Measurements from ENCODE around the gene KRTAP4-9. TPM values are rescaled to one million over a fixed set of nuclear protein-coding genes. Genes with fewer than 3 reads are reported as not detected.

The KRTAP4-9 gene
- total and polyA plus RNA-seq, 2 of the 13 experiments (the other 11 are each of a cell fraction or from before 2014, with no cell fraction given), result not detected

DNA sequence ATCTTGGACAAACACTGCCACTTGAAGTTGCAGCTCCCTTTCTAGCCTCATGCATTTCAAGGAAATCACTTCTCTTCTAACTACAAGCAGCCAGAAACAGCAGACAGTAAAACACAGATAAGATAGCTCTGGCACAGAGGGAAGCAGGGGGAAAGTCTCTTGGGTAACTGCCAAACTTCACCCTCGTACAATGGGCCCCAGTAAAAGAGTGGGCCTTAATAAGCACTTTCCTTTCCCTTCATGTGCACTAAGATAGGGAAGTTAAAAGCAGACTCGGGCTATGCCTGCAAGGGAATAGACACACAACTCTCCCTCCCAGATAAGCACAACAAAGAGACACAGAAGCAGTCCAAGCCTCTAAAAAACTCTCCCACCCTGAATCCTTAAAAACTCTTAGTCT is 48.7 kb downstream of the KRTAP4-9 start:
- no peaks in the 10 kb centered on the region for H4K20me1 ChIP-seq (ENCODE audit: insufficient read depth, low read length)
- no peak for ATAC-seq
- CTCF ChIA-PET (ENCODE audit: low intra/inter-chr PET ratio, low total read pairs), result no interaction called here
- H3K4me3 ChIP-seq (replicated peaks in 1 of 3; ENCODE audit: insufficient read depth in 1 of 3, low read depth in 2 of 3, low read length in 3 of 3), result no peak overlapping the region
- H3K4me2 ChIP-seq (ENCODE audit: low read depth, low read length), result no peak overlapping the region
- no TSS peak for BruUV-seq (replicated peaks)
- 6% methylated on average over 2 of the region's 2 CpGs for WGBS (ENCODE audit: low lambda C conversion rate)
- no peak overlapping the region for H3K27ac ChIP-seq (ENCODE audit: extremely low read length, insufficient read depth, low read length)
- H2AFZ ChIP-seq (ENCODE audit: low read length), result no peak overlapping the region
- no peak for FAIRE-seq
- no peaks in the 10 kb centered on the region for H3K9me3 ChIP-seq (ENCODE audit: low read length)
- no peaks in the 10 kb centered on the region for H3K36me3 ChIP-seq (replicated peaks in 1 of 2; ENCODE audit: control insufficient read depth in 1 of 2, insufficient read depth in 2 of 2, low read length in 2 of 2)
- H3K27me3 ChIP-seq (ENCODE audit: control insufficient read depth in 1 of 2, insufficient read depth in 2 of 2, low read length in 2 of 2), result no peaks in the 10 kb centered on the region; a peak in 1 of 5 replicates
- no peak for DNase-seq (ENCODE audit: low spot score)
- intact Hi-C loops (cut with micrococcal nuclease; ENCODE audit: unreplicated experiment) (no loop called here), in situ Hi-C loops (cut with HindIII; ENCODE audit: extremely low pct_ligation_motif_present, low pct_unique_long_range_greater_than_20kb) (no loop called here)
- TF ChIP-seq HMG20A (CRISPR knock-in tag; IDR thresholded peaks at IDR 0.05; ENCODE audit: borderline replicate concordance), result no peak
- no peak for TF ChIP-seq ZBTB3 (CRISPR knock-in tag; IDR thresholded peaks at IDR 0.05; ENCODE audit: borderline replicate concordance, low read depth)
- no peak for TF ChIP-seq ZNF556 (CRISPR knock-in tag; IDR thresholded peaks at IDR 0.05; ENCODE audit: borderline replicate concordance)
- TF ChIP-seq ZNF605 (CRISPR knock-in tag; IDR thresholded peaks at IDR 0.05), result no peak
- TF ChIP-seq ZNF121 (CRISPR knock-in tag; IDR thresholded peaks at IDR 0.05), result no peak
- TF ChIP-seq, protein P1, sequence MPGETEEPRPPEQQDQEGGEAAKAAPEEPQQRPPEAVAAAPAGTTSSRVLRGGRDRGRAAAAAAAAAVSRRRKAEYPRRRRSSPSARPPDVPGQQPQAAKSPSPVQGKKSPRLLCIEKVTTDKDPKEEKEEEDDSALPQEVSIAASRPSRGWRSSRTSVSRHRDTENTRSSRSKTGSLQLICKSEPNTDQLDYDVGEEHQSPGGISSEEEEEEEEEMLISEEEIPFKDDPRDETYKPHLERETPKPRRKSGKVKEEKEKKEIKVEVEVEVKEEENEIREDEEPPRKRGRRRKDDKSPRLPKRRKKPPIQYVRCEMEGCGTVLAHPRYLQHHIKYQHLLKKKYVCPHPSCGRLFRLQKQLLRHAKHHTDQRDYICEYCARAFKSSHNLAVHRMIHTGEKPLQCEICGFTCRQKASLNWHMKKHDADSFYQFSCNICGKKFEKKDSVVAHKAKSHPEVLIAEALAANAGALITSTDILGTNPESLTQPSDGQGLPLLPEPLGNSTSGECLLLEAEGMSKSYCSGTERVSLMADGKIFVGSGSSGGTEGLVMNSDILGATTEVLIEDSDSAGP (CRISPR knock-in tag; IDR thresholded peaks at IDR 0.05; ENCODE audit: borderline replicate concordance), result no peak
- TF ChIP-seq, protein P2, sequence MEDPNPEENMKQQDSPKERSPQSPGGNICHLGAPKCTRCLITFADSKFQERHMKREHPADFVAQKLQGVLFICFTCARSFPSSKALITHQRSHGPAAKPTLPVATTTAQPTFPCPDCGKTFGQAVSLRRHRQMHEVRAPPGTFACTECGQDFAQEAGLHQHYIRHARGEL (CRISPR knock-in tag; IDR thresholded peaks at IDR 0.05), result no peak
- TF ChIP-seq, protein P3, sequence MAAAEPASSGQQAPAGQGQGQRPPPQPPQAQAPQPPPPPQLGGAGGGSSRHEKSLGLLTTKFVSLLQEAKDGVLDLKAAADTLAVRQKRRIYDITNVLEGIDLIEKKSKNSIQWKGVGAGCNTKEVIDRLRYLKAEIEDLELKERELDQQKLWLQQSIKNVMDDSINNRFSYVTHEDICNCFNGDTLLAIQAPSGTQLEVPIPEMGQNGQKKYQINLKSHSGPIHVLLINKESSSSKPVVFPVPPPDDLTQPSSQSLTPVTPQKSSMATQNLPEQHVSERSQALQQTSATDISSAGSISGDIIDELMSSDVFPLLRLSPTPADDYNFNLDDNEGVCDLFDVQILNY (CRISPR knock-in tag; conservative IDR thresholded peaks at IDR 0.05), result no peak
- no peak for TF ChIP-seq HOXA3 (CRISPR knock-in tag; IDR thresholded peaks at IDR 0.05)
- TF ChIP-seq NR2F1 (CRISPR knock-in tag; IDR thresholded peaks at IDR 0.05), result no peak
- TF ChIP-seq, protein P4, sequence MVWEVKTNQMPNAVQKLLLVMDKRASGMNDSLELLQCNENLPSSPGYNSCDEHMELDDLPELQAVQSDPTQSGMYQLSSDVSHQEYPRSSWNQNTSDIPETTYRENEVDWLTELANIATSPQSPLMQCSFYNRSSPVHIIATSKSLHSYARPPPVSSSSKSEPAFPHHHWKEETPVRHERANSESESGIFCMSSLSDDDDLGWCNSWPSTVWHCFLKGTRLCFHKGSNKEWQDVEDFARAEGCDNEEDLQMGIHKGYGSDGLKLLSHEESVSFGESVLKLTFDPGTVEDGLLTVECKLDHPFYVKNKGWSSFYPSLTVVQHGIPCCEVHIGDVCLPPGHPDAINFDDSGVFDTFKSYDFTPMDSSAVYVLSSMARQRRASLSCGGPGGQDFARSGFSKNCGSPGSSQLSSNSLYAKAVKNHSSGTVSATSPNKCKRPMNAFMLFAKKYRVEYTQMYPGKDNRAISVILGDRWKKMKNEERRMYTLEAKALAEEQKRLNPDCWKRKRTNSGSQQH (CRISPR knock-in tag; IDR thresholded peaks at IDR 0.05; ENCODE audit: low read depth), result no peak
- no peak for TF ChIP-seq GPN1 (CRISPR knock-in tag; IDR thresholded peaks at IDR 0.05; ENCODE audit: borderline replicate concordance)
- no peak for TF ChIP-seq ZIK1 (CRISPR knock-in tag; IDR thresholded peaks at IDR 0.05; ENCODE audit: borderline replicate concordance, low read depth)
- no peak for TF ChIP-seq NKX3-1 (CRISPR knock-in tag; IDR thresholded peaks at IDR 0.05)
- TF ChIP-seq ZFP1 (CRISPR knock-in tag; IDR thresholded peaks at IDR 0.05), result no peak
- TF ChIP-seq, protein P5, sequence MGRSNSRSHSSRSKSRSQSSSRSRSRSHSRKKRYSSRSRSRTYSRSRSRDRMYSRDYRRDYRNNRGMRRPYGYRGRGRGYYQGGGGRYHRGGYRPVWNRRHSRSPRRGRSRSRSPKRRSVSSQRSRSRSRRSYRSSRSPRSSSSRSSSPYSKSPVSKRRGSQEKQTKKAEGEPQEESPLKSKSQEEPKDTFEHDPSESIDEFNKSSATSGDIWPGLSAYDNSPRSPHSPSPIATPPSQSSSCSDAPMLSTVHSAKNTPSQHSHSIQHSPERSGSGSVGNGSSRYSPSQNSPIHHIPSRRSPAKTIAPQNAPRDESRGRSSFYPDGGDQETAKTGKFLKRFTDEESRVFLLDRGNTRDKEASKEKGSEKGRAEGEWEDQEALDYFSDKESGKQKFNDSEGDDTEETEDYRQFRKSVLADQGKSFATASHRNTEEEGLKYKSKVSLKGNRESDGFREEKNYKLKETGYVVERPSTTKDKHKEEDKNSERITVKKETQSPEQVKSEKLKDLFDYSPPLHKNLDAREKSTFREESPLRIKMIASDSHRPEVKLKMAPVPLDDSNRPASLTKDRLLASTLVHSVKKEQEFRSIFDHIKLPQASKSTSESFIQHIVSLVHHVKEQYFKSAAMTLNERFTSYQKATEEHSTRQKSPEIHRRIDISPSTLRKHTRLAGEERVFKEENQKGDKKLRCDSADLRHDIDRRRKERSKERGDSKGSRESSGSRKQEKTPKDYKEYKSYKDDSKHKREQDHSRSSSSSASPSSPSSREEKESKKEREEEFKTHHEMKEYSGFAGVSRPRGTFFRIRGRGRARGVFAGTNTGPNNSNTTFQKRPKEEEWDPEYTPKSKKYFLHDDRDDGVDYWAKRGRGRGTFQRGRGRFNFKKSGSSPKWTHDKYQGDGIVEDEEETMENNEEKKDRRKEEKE (IDR thresholded peaks at IDR 0.05), result no peak
- no peak for TF ChIP-seq HNRNPH1 (optimal IDR thresholded peaks at IDR 0.05; ENCODE audit: low read depth, low read length)
- no peak overlapping the region for H3K9ac ChIP-seq (ENCODE audit: insufficient read depth, low read depth, low read length)
- H3K4me1 ChIP-seq (ENCODE audit: insufficient read depth, low read length), result no peaks in the 10 kb centered on the region
- POLR2A ChIA-PET, result no interaction called here
- H3K79me2 ChIP-seq (ENCODE audit: insufficient read depth, low read length), result no peaks in the 10 kb centered on the region

Measured in HepG2 (cell line).